DMS53 treated with DMSO at 0.1 percent for 48 hours (cell line): ENCODE measurements around the gene KIAA1755.

Experiments used
- DNase-seq: peaks from one replicate; lab custom pipeline; 2025; ENCODE audit not compliant: unreplicated experiment; lab: John Stamatoyannopoulos, UW

The KIAA1755 gene

DNA sequence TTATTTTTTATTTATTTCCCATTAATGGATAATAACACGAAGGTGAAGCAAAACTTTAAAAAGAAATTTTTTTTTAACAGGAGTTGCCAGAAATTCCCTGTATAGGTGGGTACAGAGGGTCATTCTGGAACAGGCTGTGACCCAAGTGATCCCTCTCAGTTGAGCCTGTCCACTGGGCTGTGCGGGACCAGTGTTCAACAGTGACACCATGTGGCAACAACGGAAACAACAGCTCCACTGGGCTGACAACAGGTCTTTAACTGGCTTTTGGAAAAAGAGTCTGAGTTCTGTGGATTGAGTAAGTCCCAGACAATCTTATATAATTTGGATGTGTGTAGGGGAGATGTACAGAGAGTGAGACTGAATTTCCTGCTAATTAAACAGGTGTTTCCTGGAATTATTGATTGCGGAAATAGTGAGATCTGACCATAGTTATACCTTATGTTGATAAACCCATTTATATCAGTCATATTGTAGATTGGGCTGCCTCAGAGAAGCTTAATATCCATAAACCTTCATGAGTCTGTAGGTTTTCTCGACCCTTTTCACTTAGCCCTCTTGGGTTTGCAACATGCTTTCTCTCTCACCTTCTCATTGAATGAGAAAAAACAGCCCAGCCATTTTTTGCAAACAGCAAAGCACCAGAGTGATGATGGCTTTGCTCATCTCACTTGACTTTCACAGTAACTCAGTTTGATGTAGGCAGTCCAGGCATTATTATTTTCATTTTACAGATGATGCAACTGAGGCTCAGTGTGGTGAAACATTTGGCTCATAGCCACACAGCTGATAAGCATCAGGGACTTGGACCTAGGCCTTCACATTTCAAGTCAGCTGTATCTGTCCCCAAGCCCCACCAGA, 17.5 kb downstream of the KIAA1755 start:
- no peak for DNase-seq

- DNase-seq, result no peak
Measured at GRCh38 chr20:38241201-38241600, 19.3 kb downstream of the KIAA1755 start.

DNA sequence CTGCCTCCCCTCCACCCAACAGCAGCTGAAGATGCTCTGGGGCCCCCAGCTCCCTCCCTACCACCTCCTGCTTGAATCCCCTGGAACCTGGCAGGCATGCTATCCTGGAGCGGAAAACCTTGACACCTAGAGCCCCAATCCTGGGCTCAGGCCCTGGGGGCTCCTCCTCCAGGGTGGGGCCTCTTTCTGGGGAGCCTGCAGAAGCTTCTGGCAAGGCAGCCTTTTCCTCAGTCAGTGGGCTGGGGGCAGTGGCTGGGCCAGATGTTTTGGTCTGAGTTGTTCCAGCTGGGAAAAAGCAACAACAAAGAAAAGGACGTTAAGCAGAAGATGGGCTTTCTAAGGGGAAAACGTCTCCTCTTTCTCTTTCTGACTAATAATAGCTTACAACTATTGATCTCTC, 21.1 kb downstream of the KIAA1755 start:
- DNase-seq, result no peak

DNA sequence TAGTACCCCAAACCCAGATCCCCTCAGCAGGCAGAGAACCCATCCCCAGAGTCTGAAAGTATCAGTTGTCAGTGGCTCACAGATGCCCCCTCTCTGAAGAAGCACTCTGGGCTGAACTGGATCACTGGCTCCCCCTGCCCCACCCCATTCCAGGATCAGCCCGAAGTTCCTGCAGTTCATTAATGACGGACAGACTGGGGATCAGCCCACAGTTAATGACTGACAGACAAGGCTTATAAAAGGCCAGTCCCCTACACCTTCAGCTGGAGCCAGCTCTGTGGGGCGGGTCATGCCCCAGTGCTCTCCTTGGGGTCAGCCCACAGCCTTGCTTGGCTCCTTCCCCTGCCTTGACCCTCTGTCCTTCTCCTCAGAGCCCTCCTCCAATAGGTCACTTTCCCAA, 21.7 kb downstream of the KIAA1755 start:
- no peak for DNase-seq

DNA sequence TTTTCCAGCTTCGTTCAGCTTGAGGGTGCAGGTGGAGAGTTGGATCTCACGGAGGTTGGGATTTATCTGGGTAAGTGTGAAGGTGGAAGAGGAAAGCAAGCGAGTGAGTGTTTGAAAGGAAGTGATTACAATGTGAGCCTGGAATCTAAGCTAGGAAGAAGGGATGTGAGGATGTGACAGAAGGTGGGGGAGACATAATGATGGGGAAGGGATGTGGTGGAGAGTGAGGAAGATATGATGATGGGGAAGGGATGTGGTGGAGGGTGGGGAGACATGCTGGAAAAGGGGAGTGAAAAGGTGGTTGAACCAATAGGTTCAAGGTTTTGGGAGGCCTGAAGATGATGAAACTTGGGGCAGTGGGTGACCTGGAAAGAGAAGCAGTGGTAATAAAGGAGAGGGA, 23.2 kb downstream of the KIAA1755 start:
- DNase-seq, result no peak

- no peak for DNase-seq
Measured at GRCh38 chr20:38231531-38232121, 28.9 kb downstream of the KIAA1755 start.

DNA sequence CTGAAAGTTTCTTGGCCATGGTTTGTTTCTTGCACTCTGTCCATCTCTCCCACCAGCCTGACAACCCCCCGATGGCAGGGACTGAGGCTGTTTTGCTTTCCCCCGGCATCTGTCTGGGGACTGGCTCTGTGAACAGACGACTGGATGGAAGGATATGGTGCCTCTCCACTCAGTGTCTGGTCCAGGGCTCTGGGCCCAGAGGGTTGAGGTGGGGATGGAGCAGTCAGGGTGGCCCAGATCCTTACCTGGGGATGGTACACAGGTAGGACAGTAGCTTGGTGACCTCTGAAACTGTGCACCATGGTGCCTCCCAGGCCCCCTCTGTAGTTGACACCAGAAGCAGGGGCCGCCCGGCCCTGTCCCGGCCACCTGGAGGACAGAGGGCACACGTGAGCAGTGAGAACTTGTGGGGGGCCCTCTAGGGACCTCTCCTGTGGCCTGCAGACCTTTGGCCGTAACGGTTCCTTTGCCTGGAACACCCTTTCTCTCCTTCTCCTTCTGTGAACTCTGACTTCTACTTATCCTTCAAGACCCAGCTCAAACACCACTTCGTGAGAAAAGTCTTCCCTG, 29.5 kb downstream of the KIAA1755 start:
- no peak for DNase-seq

- DNase-seq, result no peak
Measured at GRCh38 chr20:38230253-38230551, 30.3 kb downstream of the KIAA1755 start.

DNA sequence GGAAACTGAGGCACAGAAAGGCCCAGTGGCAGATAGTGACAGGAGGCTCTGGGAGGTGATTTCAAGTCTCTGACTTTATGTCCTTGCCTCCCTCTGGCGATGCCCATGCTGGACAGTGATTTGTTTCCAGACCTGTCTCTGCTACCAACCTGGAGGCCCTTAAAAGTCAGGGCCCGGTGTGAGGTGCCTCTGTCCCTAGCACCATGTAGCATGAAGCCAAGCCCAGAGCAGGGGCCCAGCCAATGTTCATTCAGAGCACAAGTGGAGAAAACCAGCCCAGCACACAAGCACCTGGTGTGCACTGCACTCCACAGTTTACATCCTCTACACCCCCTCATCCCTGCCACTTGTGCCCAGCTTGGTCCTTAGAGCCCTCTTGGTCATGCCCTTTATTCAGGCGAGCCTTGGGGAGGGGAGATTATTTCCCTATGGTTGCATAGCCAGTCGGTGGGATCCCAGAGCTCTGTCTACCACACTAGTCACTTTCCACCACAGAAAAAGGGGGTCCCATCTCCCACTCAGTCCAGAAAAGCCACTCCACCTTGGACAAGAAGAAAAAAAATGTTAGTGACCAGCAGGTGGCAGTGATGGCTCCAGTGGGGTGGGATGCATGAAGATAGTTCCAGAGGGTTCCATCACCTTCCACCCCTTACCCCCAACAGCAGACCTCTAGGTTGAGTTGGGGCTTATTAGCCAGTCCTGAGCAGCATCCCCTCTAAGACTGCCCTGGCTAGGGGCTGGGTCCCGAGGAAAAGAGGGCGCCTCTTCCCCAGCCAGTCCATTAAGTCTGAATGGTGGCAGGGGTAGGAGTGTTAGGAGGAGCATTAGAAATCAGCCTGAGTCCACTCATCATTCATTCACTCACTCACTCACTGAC, 30.9 kb downstream of the KIAA1755 start:
- no peak for DNase-seq

GRCh38 chr20:38228436-38228835, 32.1 kb downstream of the KIAA1755 start:
- DNase-seq, result no peak

DNA sequence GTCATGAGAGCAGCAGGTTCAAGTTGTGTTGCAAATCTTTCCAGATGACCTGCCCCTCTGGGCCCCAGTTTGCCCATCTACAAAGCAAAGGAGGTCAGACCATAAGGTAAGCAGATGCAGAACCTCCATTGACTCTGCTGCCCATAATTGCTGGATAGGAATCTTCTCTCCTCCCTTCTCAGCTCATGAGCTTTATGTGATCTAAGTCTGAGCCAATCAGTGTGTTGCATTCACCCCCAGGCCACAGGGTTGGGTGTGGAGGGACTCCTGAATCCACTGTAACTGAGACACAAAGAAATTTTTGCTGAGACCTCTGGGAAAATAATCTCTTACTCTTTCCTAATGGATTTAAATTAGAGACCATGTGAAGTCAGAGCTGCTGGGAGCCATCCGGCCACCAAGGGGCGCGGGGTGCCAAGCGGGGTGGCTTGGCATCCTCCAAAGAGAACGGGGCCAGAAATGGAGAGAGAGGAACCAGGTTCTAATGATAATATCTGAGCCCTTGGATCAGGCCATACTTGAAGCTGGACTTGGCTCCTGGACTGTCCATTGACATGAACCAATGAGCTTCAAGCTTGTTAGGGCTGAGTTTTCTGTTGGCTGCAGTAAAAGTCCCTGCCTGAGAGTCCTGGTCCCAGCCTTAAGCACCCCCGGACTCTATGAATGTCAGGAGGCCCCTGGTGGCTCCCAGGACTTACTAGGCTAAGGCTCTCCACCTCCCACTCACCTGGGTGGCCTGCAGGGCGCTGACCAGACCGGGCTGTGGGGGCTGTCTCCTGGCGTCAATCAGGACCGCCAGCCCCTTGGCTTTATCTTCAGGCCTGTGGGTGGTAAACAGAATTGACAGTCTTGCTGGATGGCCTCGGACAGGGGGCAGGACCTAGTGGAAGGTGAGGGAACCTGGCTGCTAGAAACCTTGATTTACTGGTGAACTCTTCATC, 32.8 kb downstream of the KIAA1755 start:
- no peak for DNase-seq

DNA sequence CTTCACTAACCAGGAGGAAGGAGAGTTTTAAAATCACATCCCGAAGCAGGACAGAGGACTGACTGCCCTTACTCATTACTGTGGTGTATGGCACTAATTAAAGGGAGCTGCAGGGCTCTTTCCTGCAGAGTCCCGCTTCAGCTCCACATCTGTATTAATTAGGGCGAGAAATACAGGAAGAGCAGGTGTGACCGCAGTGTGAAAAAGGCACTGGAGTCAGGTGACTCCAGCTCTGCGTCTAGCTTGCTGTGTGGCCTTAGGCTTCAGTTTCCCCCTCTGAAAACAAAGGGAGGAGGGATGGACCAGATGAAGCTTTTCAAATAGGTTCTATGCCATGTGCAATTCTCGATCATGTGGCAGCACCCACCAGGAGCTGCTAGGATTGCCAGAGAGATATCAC, 34.0 kb downstream of the KIAA1755 start:
- DNase-seq, result no peak

DNA sequence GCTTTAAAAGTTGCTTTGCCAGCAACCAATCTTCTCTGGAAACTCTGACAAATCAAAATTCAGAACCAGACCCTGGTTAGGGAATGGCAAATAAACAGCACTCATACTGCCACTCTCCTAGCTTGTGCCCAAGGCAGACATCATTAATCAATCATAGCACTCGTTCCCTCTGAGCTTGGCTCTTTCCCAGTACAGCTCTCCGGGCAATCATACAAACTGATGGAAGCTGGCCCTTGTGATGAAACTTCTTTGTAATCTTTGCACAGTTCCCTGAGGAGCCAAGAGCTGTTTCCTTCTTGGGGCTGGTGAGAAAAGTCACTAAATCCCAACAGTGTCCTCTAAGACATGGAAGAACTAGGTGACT, 34.7 kb downstream of the KIAA1755 start:
- DNase-seq, result no peak

DNA sequence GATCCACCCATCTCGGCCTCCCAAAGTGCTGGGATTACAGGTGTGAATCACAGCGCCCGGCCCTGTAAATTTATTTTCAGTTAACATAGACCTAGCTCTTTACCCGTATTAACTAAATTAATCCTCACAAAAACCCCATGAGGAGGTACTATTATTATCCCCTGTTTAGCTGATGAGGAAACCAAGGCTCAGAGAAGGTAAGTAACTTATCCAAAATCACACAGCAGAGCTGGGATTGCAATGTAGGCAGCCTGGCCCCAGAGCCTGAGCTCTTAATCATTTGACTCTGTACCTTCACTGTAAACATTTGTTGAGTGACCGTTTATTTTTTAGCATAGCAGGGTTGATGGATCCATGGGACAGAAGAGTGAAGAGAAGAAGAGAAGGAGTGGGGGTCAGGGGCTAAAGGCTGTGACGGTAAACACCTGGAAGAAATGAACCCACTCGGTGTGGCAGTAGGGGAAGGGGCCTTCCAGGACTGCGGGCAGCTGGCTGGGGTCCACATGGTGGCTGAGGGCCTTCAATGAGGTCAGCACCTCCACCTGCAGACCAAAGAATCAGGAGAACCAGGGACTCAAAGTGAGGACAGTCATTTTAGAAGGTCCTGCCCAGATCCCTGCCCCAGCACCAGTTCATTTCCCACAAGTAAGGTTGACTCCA, 35.2 kb downstream of the KIAA1755 start:
- DNase-seq, result no peak

- DNase-seq, result no peak
Measured at GRCh38 chr20:38224531-38224930, 36.0 kb downstream of the KIAA1755 start.

DNA sequence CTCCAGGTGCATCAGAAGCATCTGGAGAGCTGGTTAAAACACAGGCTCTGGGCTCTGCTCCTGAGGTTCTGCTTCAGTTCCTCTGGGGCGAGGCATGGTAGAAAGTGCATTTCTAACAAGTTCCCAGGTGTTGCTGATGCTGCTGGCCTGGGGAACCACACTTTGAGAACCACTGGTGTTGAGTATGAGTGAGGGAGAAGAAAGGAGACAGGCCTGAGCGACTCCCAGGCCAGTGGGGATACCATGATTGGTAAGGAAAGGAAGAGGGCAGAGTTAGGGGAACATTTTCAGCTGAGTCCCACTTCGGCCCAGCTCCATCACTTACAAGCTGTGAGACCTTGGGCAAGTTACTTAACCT, 36.8 kb downstream of the KIAA1755 start:
- no peak for DNase-seq

DNA sequence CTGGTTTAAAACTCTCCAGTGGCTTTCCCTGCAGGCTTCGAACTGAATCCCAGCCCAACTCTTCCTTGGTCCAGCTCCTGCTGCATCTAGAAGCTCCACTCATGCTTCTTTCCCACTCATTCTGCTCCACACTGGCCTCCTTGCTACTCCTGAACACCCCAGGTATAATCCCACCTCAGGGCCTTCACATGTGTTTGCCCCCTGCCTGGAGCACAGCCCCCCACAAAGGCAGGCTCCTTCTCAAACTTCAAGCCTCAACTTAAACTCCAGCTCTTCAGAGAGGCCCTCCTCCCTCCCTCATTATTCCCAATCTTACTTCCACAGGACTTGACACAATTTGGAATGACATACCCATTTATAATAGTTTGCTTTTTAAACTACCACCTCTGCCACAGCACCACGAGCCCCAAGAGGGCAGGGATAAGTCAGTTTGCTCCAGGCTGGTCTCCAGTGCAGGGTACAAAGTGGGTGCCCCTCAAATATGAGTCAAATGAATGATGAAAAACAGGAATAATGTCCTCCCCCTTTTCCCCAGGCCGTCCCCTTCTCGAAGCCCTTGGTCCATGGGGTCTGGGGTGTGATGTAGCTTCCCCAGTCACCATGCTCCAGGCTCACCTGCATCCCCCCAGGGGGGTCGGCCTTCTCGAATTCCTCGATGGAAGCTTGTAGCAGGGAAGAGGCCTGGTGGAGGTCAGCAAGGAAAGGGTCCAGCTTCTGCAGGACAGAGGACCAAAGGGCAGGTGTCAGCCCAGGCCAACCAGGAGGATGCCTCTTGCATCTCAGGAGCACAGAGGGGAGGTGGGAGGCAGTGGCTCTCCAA, 37.4 kb downstream of the KIAA1755 start:
- DNase-seq, result no peak

DNA sequence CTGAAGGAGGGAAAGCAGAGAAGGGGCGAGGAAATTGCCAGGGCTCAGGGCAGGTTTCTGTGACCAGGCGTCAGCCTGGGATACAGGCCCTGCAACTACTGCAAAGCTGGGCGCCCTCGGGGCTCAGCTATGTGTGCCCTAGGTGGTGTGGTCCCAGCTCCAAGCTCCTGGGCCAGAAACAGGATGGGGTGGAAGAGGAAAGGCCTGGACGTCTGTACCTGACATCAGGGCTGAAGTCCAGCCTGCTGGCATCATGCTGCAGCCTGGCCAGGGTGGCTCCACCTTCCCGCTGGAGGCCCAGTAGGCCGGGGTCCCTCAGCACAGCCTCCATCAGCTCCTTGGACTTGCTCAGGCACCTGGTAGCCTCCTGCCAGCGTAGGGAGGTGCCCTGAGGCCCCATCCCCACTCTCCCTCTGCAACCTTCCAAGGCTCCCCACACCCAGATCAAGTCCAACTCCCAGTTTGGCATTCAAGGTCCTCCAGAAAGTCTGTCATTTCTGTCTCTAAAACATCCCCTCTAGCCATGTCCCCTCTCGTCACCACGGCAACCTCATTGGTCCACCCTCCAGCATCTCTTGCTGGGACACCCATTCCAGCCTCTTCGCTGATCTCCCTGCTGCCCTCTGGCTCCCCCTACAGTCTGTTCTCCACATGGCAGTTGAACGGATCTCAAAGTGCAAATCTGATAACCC, 38.2 kb downstream of the KIAA1755 start:
- DNase-seq, result peak; percentile 27

- DNase-seq, result peak; percentile 2
Measured at GRCh38 chr20:38221119-38221589, 39.4 kb downstream of the KIAA1755 start.
